OCI-LY3 (cell line): ENCODE results near the gene FAM163B.

Experiments used
- H2AFZ ChIP-seq: fragments of 200-600, 300-600 bp; shearing (Covaris generic); 2 replicates; pipeline ENCODE4 v1.6.0; 2014; ENCODE audit warnings: antibody characterized with exemption, low read depth, low read length
- H3K27ac ChIP-seq: fragments of 200-600, 300-600 bp; sonication (generic); 2 replicates; pipeline ENCODE4 v1.5.1; 2014; ENCODE audit warnings: mild to moderate bottlenecking, low read length, moderate library complexity, mixed read lengths
- H3K27me3 ChIP-seq: fragments of 200-600, 300-600 bp; sonication (generic); 2 replicates; pipeline ENCODE4 v1.6.1; 2014; ENCODE audit warnings: low read depth, low read length, mixed read lengths
- H3K36me3 ChIP-seq: fragments of 200-600, 300-600 bp; sonication (generic); replicated peaks from 2 replicates; pipeline ENCODE3; 2014; ENCODE audit warnings: low read depth, low read length, mixed read lengths
- H3K4me1 ChIP-seq: fragments of 300-600, 200-600 bp; sonication (generic); 2 replicates; pipeline ENCODE4 v1.6.1; 2014; ENCODE audit warnings: low read length, mixed read lengths
- H3K4me2 ChIP-seq: fragments of 200-600, 300-600 bp; sonication (generic); 2 replicates; pipeline ENCODE4 v1.6.1; 2014; ENCODE audit warnings: low read length, mixed read lengths
- H3K4me3 ChIP-seq: fragments of 300-600, 200-600 bp; sonication (generic); 2 replicates; pipeline ENCODE4 v1.5.1; 2014; ENCODE audit warnings: antibody characterized with exemption, mild to moderate bottlenecking, low read length, moderate library complexity
- H3K79me2 ChIP-seq: fragments of 300-600, 200-600 bp; shearing (Covaris generic); 2 replicates; pipeline ENCODE4 v1.6.1; 2014; ENCODE audit warnings: mild to moderate bottlenecking, low read length, mixed read lengths
- H3K9ac ChIP-seq: fragments of 300-600, 200-600 bp; shearing (Covaris generic); 2 replicates; pipeline ENCODE4 v1.6.0; 2014; ENCODE audit warnings: mild to moderate bottlenecking, low read length, moderate library complexity
- H3K9me3 ChIP-seq: fragments of 200-600, 300-600 bp; shearing (Covaris generic); 2 replicates; pipeline ENCODE4 v1.6.1; 2014; ENCODE audit warnings: low read length, mixed read lengths; ENCODE audit not compliant: insufficient read depth
- H4K20me1 ChIP-seq: fragments of 200-600, 300-600 bp; sonication (generic); 2 replicates; pipeline ENCODE4 v1.6.1; 2016; ENCODE audit warnings: low read length, mixed read lengths; ENCODE audit not compliant: insufficient read depth
- EZH2phosphoT487 ChIP-seq: fragments of 200-600 bp; shearing (Covaris generic); IDR thresholded peaks from 2 replicates; pipeline ENCODE4 v1.6.1; 2018; ENCODE audit warnings: antibody characterized with exemption, mixed run types, low read depth
- TF ChIP-seq, protein P1 (sequence below): fragments of 200-600, 300-600 bp; sonication (generic); IDR thresholded peaks from 2 replicates; pipeline ENCODE4 v1.5.1; 2014; ENCODE audit warnings: antibody characterized with exemption, low read length, low read depth

FAM163B gene

DNA sequence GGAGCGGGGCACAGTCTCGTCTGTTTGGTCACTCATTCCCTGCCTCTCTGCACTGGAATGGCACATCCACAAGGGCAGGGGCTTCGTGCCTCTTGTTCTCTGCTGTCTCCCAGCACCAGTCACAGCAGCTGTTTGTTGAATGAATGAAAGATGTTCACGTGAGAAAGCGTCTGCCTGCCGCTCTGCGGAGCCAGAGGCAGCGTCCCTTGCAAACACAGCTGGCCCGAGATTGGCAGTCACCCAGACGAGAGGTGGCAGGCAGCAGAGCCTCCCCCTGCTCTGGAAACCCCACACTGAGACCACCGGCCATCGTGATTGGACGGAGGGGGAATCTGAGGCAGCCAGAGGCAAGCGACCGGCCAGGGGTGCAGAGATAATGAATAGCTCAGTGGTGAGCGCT, 6.0 kb upstream of the FAM163B start:
- no peak overlapping the region for H2AFZ ChIP-seq
- H3K27me3 ChIP-seq: peaks cover 49% of the 10 kb centered on the region
- no peak for TF ChIP-seq EZH2phosphoT487
- TF ChIP-seq, protein P1, sequence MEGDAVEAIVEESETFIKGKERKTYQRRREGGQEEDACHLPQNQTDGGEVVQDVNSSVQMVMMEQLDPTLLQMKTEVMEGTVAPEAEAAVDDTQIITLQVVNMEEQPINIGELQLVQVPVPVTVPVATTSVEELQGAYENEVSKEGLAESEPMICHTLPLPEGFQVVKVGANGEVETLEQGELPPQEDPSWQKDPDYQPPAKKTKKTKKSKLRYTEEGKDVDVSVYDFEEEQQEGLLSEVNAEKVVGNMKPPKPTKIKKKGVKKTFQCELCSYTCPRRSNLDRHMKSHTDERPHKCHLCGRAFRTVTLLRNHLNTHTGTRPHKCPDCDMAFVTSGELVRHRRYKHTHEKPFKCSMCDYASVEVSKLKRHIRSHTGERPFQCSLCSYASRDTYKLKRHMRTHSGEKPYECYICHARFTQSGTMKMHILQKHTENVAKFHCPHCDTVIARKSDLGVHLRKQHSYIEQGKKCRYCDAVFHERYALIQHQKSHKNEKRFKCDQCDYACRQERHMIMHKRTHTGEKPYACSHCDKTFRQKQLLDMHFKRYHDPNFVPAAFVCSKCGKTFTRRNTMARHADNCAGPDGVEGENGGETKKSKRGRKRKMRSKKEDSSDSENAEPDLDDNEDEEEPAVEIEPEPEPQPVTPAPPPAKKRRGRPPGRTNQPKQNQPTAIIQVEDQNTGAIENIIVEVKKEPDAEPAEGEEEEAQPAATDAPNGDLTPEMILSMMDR: no peak
- H3K9ac ChIP-seq: no peak overlapping the region
- H3K4me3 ChIP-seq: no peak overlapping the region
- H3K4me2 ChIP-seq: no peak overlapping the region
- no peaks in the 10 kb centered on the region for H3K36me3 ChIP-seq
- no peaks in the 10 kb centered on the region for H3K9me3 ChIP-seq
- no peaks in the 10 kb centered on the region for H3K79me2 ChIP-seq
- H3K4me1 ChIP-seq: peaks cover 9% of the 10 kb centered on the region
- no peaks in the 10 kb centered on the region for H4K20me1 ChIP-seq
- H3K27ac ChIP-seq: no peak overlapping the region

DNA sequence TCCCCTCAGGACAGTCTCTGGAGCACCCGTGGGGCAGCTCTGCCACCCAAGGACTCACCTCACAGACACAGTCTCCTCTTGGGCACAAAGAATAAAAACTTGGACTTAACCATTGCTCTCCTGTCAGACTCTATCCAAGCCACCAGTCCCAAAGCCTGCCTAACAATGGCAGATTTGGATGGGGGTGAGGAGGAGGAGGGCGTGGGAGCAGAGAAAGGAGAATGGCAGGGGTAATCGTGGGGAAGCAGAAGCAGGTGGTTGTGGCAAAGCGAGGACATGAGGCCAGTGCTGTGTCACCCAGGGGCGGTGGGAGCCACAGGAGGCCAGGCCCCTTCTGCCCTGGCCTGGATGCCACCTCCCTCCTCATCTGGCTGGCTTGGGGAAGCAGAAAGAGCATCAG, 5.5 kb upstream of the FAM163B start:
- Histone ChIP-seq H3K9me3 (no peaks in the 10 kb centered on the region), H3K36me3 (no peaks in the 10 kb centered on the region), H3K4me3 (no peak overlapping the region), H3K4me1 (peaks cover 5% of the 10 kb centered on the region), H3K79me2 (no peaks in the 10 kb centered on the region), H3K9ac (no peak overlapping the region), H3K27ac (no peak overlapping the region), H3K4me2 (no peak overlapping the region), H2AFZ (no peak overlapping the region), H3K27me3 (peaks cover 49% of the 10 kb centered on the region), H4K20me1 (no peaks in the 10 kb centered on the region)
- TF ChIP-seq, protein P1: no peak
- no peak for TF ChIP-seq EZH2phosphoT487

DNA sequence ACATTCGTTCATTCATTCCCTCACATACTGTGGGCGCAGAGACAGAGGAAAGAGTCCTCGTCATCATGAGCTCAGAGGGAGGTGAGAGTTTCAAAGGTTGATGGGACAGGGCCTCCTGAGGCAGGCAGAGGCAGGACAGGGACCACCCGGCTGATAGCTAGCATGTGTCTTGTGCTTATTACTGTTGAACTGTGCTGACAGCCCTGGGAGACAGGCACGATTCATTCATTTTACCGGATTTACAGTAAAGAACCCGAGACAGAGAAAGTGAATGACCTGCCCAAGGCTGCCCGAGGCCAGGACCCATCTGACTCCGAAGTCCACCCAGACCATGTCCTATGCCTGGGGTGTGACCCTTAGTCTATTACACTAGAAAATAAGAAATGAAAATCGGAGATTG, 4.9 kb upstream of the FAM163B start:
- Histone ChIP-seq H3K27me3 (peaks cover 49% of the 10 kb centered on the region), H3K27ac (no peak overlapping the region)

DNA sequence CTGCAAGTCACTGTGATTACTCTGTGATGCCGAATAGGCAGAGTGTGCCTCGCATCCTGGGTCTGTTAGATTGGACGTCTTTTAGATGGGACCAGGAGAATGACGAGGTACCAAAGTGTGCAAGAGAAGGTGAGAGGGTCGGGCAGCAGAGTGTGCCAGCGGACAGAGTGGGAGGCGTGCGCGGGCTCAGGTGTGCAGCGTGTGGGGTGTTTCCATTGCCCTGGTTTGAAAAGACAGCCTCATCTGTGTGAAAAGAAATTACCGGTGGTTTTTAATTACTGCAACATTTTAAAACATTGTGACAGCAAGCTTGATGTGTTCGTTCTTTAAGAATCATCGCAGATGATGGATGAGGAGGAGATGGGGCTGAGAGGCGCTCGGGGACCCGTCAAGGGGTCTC, 4.2 kb upstream of the FAM163B start:
- H3K4me3 ChIP-seq: no peak overlapping the region
- no peak overlapping the region for H3K9ac ChIP-seq
- no peak overlapping the region for H3K27ac ChIP-seq
- peaks cover 44% of the 10 kb centered on the region for H3K27me3 ChIP-seq
- H4K20me1 ChIP-seq: no peaks in the 10 kb centered on the region
- H3K36me3 ChIP-seq: no peaks in the 10 kb centered on the region
- no peak overlapping the region for H2AFZ ChIP-seq
- H3K79me2 ChIP-seq: no peaks in the 10 kb centered on the region
- no peaks in the 10 kb centered on the region for H3K4me1 ChIP-seq
- no peaks in the 10 kb centered on the region for H3K9me3 ChIP-seq
- no peak for TF ChIP-seq EZH2phosphoT487
- TF ChIP-seq, protein P1: no peak
- no peak overlapping the region for H3K4me2 ChIP-seq

More for the DNA sequence above, 4.9 kb upstream of the FAM163B start:
- H3K4me2 ChIP-seq: no peak overlapping the region
- no peak overlapping the region for H2AFZ ChIP-seq
- H3K9me3 ChIP-seq: no peaks in the 10 kb centered on the region
- H4K20me1 ChIP-seq: no peaks in the 10 kb centered on the region
- TF ChIP-seq, protein P1: no peak
- no peaks in the 10 kb centered on the region for H3K4me1 ChIP-seq
- H3K36me3 ChIP-seq: no peaks in the 10 kb centered on the region
- H3K4me3 ChIP-seq: no peak overlapping the region
- H3K9ac ChIP-seq: no peak overlapping the region
- H3K79me2 ChIP-seq: no peaks in the 10 kb centered on the region
